ENCODE results near the gene FAM184B. TPM values are rescaled to one million over a fixed set of nuclear protein-coding genes. Genes with fewer than 3 reads are reported as not detected.

The FAM184B gene
- total RNA-seq, 1 experiment from 2014 or later: 0.17 TPM

- TF ChIP-seq, protein P1, sequence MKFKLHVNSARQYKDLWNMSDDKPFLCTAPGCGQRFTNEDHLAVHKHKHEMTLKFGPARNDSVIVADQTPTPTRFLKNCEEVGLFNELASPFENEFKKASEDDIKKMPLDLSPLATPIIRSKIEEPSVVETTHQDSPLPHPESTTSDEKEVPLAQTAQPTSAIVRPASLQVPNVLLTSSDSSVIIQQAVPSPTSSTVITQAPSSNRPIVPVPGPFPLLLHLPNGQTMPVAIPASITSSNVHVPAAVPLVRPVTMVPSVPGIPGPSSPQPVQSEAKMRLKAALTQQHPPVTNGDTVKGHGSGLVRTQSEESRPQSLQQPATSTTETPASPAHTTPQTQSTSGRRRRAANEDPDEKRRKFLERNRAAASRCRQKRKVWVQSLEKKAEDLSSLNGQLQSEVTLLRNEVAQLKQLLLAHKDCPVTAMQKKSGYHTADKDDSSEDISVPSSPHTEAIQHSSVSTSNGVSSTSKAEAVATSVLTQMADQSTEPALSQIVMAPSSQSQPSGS (CRISPR knock-in tag; IDR thresholded peaks at IDR 0.05; ENCODE audit: borderline replicate concordance, low read depth): no peak
- no peak for TF ChIP-seq NR3C1 (CRISPR knock-in tag; conservative IDR thresholded peaks at IDR 0.05; ENCODE audit: low read depth)
- no peak for TF ChIP-seq ZBTB43 (CRISPR knock-in tag; IDR thresholded peaks at IDR 0.05)
- TF ChIP-seq, protein P2, sequence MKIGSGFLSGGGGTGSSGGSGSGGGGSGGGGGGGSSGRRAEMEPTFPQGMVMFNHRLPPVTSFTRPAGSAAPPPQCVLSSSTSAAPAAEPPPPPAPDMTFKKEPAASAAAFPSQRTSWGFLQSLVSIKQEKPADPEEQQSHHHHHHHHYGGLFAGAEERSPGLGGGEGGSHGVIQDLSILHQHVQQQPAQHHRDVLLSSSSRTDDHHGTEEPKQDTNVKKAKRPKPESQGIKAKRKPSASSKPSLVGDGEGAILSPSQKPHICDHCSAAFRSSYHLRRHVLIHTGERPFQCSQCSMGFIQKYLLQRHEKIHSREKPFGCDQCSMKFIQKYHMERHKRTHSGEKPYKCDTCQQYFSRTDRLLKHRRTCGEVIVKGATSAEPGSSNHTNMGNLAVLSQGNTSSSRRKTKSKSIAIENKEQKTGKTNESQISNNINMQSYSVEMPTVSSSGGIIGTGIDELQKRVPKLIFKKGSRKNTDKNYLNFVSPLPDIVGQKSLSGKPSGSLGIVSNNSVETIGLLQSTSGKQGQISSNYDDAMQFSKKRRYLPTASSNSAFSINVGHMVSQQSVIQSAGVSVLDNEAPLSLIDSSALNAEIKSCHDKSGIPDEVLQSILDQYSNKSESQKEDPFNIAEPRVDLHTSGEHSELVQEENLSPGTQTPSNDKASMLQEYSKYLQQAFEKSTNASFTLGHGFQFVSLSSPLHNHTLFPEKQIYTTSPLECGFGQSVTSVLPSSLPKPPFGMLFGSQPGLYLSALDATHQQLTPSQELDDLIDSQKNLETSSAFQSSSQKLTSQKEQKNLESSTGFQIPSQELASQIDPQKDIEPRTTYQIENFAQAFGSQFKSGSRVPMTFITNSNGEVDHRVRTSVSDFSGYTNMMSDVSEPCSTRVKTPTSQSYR (CRISPR knock-in tag; IDR thresholded peaks at IDR 0.05): no peak
- TF ChIP-seq, protein P3, sequence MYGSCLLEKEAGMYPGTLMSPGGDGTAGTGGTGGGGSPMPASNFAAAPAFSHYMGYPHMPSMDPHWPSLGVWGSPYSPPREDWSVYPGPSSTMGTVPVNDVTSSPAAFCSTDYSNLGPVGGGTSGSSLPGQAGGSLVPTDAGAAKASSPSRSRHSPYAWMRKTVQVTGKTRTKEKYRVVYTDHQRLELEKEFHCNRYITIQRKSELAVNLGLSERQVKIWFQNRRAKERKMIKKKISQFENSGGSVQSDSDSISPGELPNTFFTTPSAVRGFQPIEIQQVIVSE (CRISPR knock-in tag; IDR thresholded peaks at IDR 0.05; ENCODE audit: borderline replicate concordance): no peak
These were observed 64.1 kb downstream of the FAM184B start (continued) for GRCh38 chr4:17717301-17717700.

DNA sequence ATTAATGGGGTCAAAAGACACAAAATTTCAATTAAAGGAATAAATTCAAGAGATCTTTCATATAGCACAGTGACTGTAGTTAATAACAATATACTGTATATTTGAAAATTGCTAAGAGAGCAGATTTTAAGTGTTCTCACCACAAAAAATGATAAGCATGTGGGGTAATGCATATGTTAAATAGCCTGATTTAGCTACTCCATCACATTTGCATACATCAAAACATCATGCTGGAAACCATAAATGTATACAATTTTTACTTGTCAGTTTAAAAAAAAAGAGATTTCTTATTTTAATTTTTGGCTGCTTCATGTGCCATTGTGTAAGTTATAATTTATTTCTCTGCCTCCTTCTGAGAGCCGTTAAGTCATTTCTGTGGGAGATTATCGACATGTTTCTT lies 65.9 kb downstream of the FAM184B start:
- no peak overlapping the region for H3K27ac Mint-ChIP-seq
- CTCF ChIA-PET: no interaction called here
- no peak for DNase-seq (ENCODE audit: low spot score)

More for the DNA sequence above, 65.9 kb downstream of the FAM184B start:
- no peak for TF ChIP-seq E2F4 (CRISPR knock-in tag; IDR thresholded peaks at IDR 0.05; ENCODE audit: borderline replicate concordance, low read depth)
- TF ChIP-seq ATF3 (CRISPR knock-in tag; conservative IDR thresholded peaks at IDR 0.05): no peak
- TF ChIP-seq FOXK1 (CRISPR knock-in tag; IDR thresholded peaks at IDR 0.05): no peak
- TF ChIP-seq, protein P4, sequence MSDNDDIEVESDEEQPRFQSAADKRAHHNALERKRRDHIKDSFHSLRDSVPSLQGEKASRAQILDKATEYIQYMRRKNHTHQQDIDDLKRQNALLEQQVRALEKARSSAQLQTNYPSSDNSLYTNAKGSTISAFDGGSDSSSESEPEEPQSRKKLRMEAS (CRISPR knock-in tag; IDR thresholded peaks at IDR 0.05): no peak
- TF ChIP-seq ELF4 (CRISPR knock-in tag; IDR thresholded peaks at IDR 0.05; ENCODE audit: low read depth): no peak
- TF ChIP-seq AFF4 (CRISPR knock-in tag; IDR thresholded peaks at IDR 0.05; ENCODE audit: borderline replicate concordance): no peak
- TF ChIP-seq ZNF425 (CRISPR knock-in tag; conservative IDR thresholded peaks at IDR 0.05): no peak
- no peak for TF ChIP-seq IRF2 (CRISPR knock-in tag; IDR thresholded peaks at IDR 0.05; ENCODE audit: borderline replicate concordance, low read depth)
- Mint-ChIP-seq H3K36me3 (no peaks in the 10 kb centered on the region), H3K9me3 (peaks cover 3% of the 10 kb centered on the region; the same call in 1 of the 2 replicates), H3K4me3 (no peak overlapping the region), H3K4me1 (peaks cover 16% of the 10 kb centered on the region), H3K27me3 (ENCODE audit: low read depth) (no peaks in the 10 kb centered on the region; the same call in 1 of the 2 replicates)
- POLR2A ChIA-PET: no interaction called here
- ATAC-seq: no peak

Data from WTC11 (cell line).